DOHH2 (cell line): ENCODE results near the gene CRTC3.

Experiments
- EZH2phosphoT487 ChIP-seq: fragments of 200-600 bp; sonication (generic); IDR thresholded peaks from 2 replicates; pipeline ENCODE4 v1.6.1; 2017; ENCODE audit warnings: borderline replicate concordance, mild to moderate bottlenecking, antibody characterized with exemption, low read length, moderate library complexity, mixed read lengths
- TF ChIP-seq, protein P1 (sequence below): fragments of 200-600 bp; sonication (generic); IDR thresholded peaks from one replicate; pipeline ENCODE4 v1.5.1; 2014; ENCODE audit warnings: antibody characterized with exemption, mild to moderate bottlenecking, low read depth, low read length; ENCODE audit not compliant: poor library complexity, severe bottlenecking

DNA sequence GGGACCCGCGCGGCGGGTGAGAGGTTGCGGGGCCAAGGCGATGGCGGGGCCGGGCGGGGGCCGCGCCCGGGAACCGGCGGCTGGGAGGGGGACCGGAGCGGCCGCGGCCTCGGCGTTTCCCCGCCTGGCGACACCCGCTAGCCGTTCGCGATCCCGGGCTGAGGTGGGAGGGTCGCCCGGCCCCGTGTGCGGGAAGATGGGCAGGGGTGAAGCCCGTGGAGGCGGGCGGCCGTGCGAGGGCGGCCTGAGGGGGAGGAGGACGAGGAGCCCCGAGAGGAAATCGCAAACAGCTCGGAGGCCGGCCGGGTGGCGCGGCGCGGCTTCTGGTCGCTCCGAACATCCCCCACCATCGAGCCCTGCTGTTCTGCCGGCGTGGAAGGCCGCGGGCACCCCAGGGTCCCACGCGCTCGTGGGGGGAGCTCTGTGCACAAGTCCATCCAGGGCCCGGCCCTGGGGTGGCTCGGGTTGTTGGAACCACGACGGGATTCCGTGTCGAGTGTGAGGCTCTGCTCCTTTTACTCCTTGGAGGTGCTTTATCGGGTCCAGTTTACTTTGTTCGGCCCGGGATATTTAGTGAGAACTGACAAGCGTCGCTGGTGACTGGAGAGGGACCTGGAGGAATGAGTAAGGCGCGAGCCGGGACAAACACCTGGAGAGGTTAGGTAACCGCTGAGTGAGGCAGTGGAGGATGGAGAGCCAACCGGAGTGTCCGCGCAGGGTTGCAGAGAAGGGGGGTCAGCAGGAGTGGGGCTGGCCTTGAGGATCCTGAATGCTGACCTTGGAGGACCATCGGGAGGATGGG, 728 bp downstream of the CRTC3 start:
- TF ChIP-seq, protein P1, sequence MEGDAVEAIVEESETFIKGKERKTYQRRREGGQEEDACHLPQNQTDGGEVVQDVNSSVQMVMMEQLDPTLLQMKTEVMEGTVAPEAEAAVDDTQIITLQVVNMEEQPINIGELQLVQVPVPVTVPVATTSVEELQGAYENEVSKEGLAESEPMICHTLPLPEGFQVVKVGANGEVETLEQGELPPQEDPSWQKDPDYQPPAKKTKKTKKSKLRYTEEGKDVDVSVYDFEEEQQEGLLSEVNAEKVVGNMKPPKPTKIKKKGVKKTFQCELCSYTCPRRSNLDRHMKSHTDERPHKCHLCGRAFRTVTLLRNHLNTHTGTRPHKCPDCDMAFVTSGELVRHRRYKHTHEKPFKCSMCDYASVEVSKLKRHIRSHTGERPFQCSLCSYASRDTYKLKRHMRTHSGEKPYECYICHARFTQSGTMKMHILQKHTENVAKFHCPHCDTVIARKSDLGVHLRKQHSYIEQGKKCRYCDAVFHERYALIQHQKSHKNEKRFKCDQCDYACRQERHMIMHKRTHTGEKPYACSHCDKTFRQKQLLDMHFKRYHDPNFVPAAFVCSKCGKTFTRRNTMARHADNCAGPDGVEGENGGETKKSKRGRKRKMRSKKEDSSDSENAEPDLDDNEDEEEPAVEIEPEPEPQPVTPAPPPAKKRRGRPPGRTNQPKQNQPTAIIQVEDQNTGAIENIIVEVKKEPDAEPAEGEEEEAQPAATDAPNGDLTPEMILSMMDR, result no peak
- TF ChIP-seq EZH2phosphoT487, result no peak
